Upper lobe of left lung (tissue), 4 donors: Measurements from ENCODE around the gene RHOG.

Experiments
- CTCF ChIP-seq, 6 experiments: fragments of 450-650 bp in 4 of 6; fragments of 200-600 bp in 2 of 6; sonication (generic) in 2 of 6; IDR thresholded peaks; one replicate each; pipeline ENCODE4 v1.5.1; 2016 to 2019; ENCODE audit warnings: antibody characterized with exemption in 6 of 6
- POLR2A ChIP-seq, 4 donors: fragments of 450-650 bp; IDR thresholded peaks; one replicate each; pipeline ENCODE4 v1.5.1; 2016 to 2017; ENCODE audit warnings: antibody characterized with exemption in 4 of 4, mild to moderate bottlenecking in 2 of 4

- TF ChIP-seq CTCF (IDR thresholded peaks at IDR 0.05) = no peak
- no peak for TF ChIP-seq POLR2A (IDR thresholded peaks at IDR 0.05)
Measured at GRCh38 chr11:3857628-3858027, 16.9 kb upstream of the RHOG start.
